ENCODE measurements around the gene CYP4F22.
"Not testable (repeated sequence)": the region's sequence is repeated elsewhere in the genome, so short reads cannot be mapped to it uniquely, and the experiment has no call there.

Gene CYP4F22

GRCh38 chr19:15508035-15508710 lies at the start of gene CYP4F22:
Gene CYP4F22, plus strand, starts transcription at chr19:15508525. Its CDS starts 16,812 bp downstream, at chr19:15525337.
- DNase-seq: no peak

GRCh38 chr19:15461694-15462093 lies 46.6 kb upstream of the CYP4F22 start:
- no peak for DNase-seq

- no peak for DNase-seq
Measured at GRCh38 chr19:15463861-15464371, 44.4 kb upstream of the CYP4F22 start.

GRCh38 chr19:15464394-15465385 lies 43.6 kb upstream of the CYP4F22 start, which contains the start of gene RASAL3:
Gene RASAL3, minus strand, starts transcription at chr19:15464544. Its CDS starts 186 bp downstream, at chr19:15464358.
- no peak for DNase-seq

- peak in 1 of 2 experiments; percentile 10 for DNase-seq
Measured at GRCh38 chr19:15466851-15467733, 41.2 kb upstream of the CYP4F22 start.

GRCh38 chr19:15467734-15468214 lies 40.6 kb upstream of the CYP4F22 start:
- no peak for DNase-seq

GRCh38 chr19:15468675-15469512 lies 39.4 kb upstream of the CYP4F22 start:
- DNase-seq: no peak

- no peak for DNase-seq
Measured at GRCh38 chr19:15469513-15470297, 38.6 kb upstream of the CYP4F22 start.

- no peak for DNase-seq
Measured at GRCh38 chr19:15471639-15472101, 36.7 kb upstream of the CYP4F22 start.

- not testable (repeated sequence) for DNase-seq
Measured at GRCh38 chr19:15473821-15474220, 34.5 kb upstream of the CYP4F22 start.

- DNase-seq: no peak
Measured at GRCh38 chr19:15475169-15475568, 33.2 kb upstream of the CYP4F22 start.

- no peak for DNase-seq
Measured at GRCh38 chr19:15475611-15476010, 32.7 kb upstream of the CYP4F22 start.

GRCh38 chr19:15476325-15476724 lies 32.0 kb upstream of the CYP4F22 start:
- no peak for DNase-seq

- DNase-seq: peak in 1 of 2 experiments; percentile 62
Measured at GRCh38 chr19:15479391-15480345, 28.7 kb upstream of the CYP4F22 start, which contains the start of gene PGLYRP2. Gene PGLYRP2, minus strand, starts transcription at chr19:15479501. Its CDS starts 130 bp downstream, at chr19:15479371.

GRCh38 chr19:15480996-15481395 lies 27.3 kb upstream of the CYP4F22 start:
- DNase-seq: not testable (repeated sequence)

- not testable (repeated sequence) for DNase-seq
Measured at GRCh38 chr19:15485768-15486167, 22.6 kb upstream of the CYP4F22 start.

- DNase-seq: no peak
Measured at GRCh38 chr19:15487038-15487437, 21.3 kb upstream of the CYP4F22 start.

- no peak for DNase-seq
Measured at GRCh38 chr19:15488489-15489226, 19.7 kb upstream of the CYP4F22 start.
